Transverse colon (tissue), 4 donors: ENCODE measurements around the gene UNC80. TPM values are rescaled to one million over a fixed set of nuclear protein-coding genes. Genes with fewer than 3 reads are reported as not detected.

Experiments
- DNase-seq: peaks from one replicate; pipeline ENCODE4 v3.0.0-alpha.2; 2019
- H3K27ac ChIP-seq, 4 donors: fragments of 200-600 bp; sonication (generic); 2 replicates each; pipeline ENCODE4 v1.5.1; 2016 to 2018; ENCODE audit warnings: inconsistent platforms in 4 of 4
- H3K27me3 ChIP-seq: fragments of 200-600 bp; sonication (generic); 2 replicates; pipeline ENCODE4 v1.5.1; 2017; ENCODE audit warnings: inconsistent platforms
- H3K36me3 ChIP-seq, 4 donors: fragments of 200-600 bp; sonication (generic); 2 replicates each; pipeline ENCODE4 v1.5.1; 2017 to 2019; ENCODE audit warnings: inconsistent platforms in 4 of 4
- H3K4me1 ChIP-seq, 4 donors: fragments of 200-600 bp; sonication (generic); 2 replicates each; pipeline ENCODE4 v1.5.1; 2017 to 2020; ENCODE audit warnings: inconsistent platforms in 4 of 4
- H3K4me3 ChIP-seq, 4 donors: fragments of 200-600 bp; sonication (generic); 1 replicate in 1 of 4; 2 replicates in 3 of 4; pipeline versions ENCODE4 v1.5.1 to v1.6.1; 2017 to 2019; ENCODE audit warnings: inconsistent platforms in 4 of 4
- H3K9me3 ChIP-seq, 2 donors: fragments of 200-600 bp; sonication (generic); 2 replicates each; pipeline ENCODE4 v1.5.1; 2017 to 2019; ENCODE audit warnings: inconsistent platforms in 2 of 2
- EP300 ChIP-seq: sonication (generic); formaldehyde crosslinking; IDR thresholded peaks from one replicate; pipeline ENCODE4 v1.6.1; 2017; ENCODE audit warnings: antibody characterized with exemption, low read depth
- POLR2A ChIP-seq: fragments of 450-650 bp; IDR thresholded peaks from one replicate; pipeline ENCODE4 v1.6.1; 2016; ENCODE audit warnings: antibody characterized with exemption, mild to moderate bottlenecking, moderate library complexity
- POLR2AphosphoS5 ChIP-seq, 3 donors: sonication (generic); formaldehyde crosslinking; IDR thresholded peaks; one replicate each; pipeline ENCODE4 v1.6.1; 2016; ENCODE audit warnings: antibody characterized with exemption in 3 of 3
- WGBS, 2 donors: methylation state at CpG; one replicate each; pipeline ENCODE4 v1.1.5; 2018; ENCODE audit warnings: low coverage in 1 of 2; 5-methylcytosine and 5-hydroxymethylcytosine counted together
- in situ Hi-C, 4 donors: fragments of 200-750 bp; cut with MboI; loops; one replicate each; pipeline versions ENCODE4 v1.15.0 to v1.15.1; 2017; ENCODE audit warnings: low sequenced_read_pairs in 3 of 4, low pct_ligation_motif_present in 1 of 4, low pct_unique_long_range_greater_than_20kb in 1 of 4
- intact Hi-C: fragments of 100-400 bp; cut with DNase I; formaldehyde crosslinking; loops from one replicate; pipeline ENCODE4 v1.15.1; 2023; ENCODE audit warnings: low total_unique reads
- total RNA-seq, 4 donors: library from RNA; depleted of rRNA; stranded (reverse); fragments of >200 nt; gene quantifications; one replicate each; pipeline ENCODE4 v1.1.0, GENCODE V29; 2016
- TF ChIP-seq, protein P1 (sequence below), 5 experiments: fragments of 200-600 bp in 3 of 5; fragments of 450-650 bp in 2 of 5; sonication (generic) in 3 of 5; IDR thresholded peaks; 1 replicate in 2 of 5; 2 replicates in 3 of 5; pipeline ENCODE4 v1.5.1; 2016 to 2017; ENCODE audit warnings: antibody characterized with exemption in 5 of 5, inconsistent platforms in 3 of 5, mild to moderate bottlenecking in 2 of 5, moderate library complexity in 1 of 5

UNC80 gene
- total RNA-seq, 4 donors from 2014 or later: 0.14 to 0.75 (median 0.16) TPM; not detected in 1

DNA sequence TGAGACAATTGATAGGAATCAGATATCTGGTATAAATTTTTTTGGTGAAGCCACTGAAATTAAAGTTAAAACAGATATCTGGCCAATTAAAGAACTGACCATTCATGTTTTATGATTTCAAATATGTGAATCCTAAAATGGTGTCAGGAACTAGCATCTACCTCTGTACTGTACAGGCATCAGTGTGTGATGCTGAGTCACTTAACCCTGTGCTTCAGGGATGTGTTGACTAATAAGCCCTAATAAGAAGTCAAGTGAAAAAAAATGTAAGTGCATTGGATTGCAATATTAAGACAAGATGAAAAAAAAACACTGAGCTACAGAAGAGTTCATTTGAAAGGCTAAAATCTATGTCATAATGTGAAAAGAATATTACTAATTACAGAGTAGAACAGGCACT, 9.1 kb upstream of the UNC80 start:
- no peaks in the 10 kb centered on the region for H3K27me3 ChIP-seq
- H3K4me1 ChIP-seq: no peaks in the 10 kb centered on the region
- TF ChIP-seq POLR2A (no peak), EP300 (no peak), POLR2AphosphoS5 (IDR thresholded peaks at IDR 0.05) (no peak)
- TF ChIP-seq, protein P1, sequence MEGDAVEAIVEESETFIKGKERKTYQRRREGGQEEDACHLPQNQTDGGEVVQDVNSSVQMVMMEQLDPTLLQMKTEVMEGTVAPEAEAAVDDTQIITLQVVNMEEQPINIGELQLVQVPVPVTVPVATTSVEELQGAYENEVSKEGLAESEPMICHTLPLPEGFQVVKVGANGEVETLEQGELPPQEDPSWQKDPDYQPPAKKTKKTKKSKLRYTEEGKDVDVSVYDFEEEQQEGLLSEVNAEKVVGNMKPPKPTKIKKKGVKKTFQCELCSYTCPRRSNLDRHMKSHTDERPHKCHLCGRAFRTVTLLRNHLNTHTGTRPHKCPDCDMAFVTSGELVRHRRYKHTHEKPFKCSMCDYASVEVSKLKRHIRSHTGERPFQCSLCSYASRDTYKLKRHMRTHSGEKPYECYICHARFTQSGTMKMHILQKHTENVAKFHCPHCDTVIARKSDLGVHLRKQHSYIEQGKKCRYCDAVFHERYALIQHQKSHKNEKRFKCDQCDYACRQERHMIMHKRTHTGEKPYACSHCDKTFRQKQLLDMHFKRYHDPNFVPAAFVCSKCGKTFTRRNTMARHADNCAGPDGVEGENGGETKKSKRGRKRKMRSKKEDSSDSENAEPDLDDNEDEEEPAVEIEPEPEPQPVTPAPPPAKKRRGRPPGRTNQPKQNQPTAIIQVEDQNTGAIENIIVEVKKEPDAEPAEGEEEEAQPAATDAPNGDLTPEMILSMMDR (IDR thresholded peaks at IDR 0.05): no peak
- H3K27ac ChIP-seq: no peak overlapping the region
- DNase-seq: no peak
- no peaks in the 10 kb centered on the region for H3K36me3 ChIP-seq
- H3K9me3 ChIP-seq: no peaks in the 10 kb centered on the region
- intact Hi-C loops (no loop called here), in situ Hi-C loops (no loop called here)
- H3K4me3 ChIP-seq: no peak overlapping the region

DNA sequence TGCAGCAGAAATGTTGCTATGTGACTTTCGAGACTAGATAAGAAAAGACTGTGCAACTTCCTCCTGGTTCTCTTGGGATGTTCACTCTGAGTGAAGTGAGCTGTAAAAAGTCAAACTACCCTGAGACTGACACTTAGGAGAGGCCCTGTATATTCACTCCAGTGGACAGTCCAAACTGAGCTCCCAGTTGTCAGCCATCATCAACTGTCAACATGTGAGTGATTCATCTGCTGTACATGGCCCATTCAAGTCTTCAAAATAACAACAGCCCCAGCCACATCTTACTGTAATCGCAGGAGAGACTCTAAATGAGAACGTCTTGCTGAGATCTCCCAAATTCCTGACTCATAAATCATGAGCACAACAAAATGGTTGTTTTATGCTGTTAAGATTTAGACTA, 8.5 kb upstream of the UNC80 start:
- no peak for DNase-seq
- no peaks in the 10 kb centered on the region for H3K9me3 ChIP-seq
- peaks cover under 1% of the 10 kb centered on the region for H3K27me3 ChIP-seq
- H3K36me3 ChIP-seq: no peaks in the 10 kb centered on the region
- no peak overlapping the region for H3K4me3 ChIP-seq
- intact Hi-C loops (no loop called here), in situ Hi-C loops (no loop called here)
- TF ChIP-seq POLR2AphosphoS5 (IDR thresholded peaks at IDR 0.05) (no peak), POLR2A (no peak), EP300 (no peak)
- TF ChIP-seq, protein P1 (IDR thresholded peaks at IDR 0.05): no peak
- 59 to 64% methylated on average over 2 to 3 of the region's 3 CpGs for WGBS, 2 donors
- H3K27ac ChIP-seq: no peak overlapping the region
- H3K4me1 ChIP-seq: no peaks in the 10 kb centered on the region

DNA sequence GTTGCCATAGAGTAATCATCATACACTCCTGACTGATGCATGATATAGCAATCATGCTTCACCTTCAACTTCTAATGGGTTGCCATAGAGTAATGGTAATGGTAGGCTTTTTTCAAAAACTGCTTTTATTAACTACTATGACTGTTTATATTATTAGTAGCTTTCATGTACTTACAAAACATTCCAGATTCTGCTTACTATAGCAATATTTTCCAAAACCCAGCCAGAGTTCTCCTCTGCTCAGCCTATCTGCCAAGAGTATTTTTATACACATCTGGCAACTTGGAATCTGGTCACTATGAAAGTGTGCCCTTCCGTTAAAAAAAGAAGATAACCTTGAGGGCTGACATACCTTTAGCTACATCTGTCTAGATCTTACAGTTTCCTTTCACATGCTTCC, 5.0 kb upstream of the UNC80 start:
- Histone ChIP-seq H3K27me3 (peaks cover 35% of the 10 kb centered on the region), H3K4me3 (no peak overlapping the region), H3K27ac (no peak overlapping the region), H3K36me3 (no peaks in the 10 kb centered on the region), H3K9me3 (no peaks in the 10 kb centered on the region), H3K4me1 (peaks cover 0 to 2% (median 0%) of the 10 kb centered on the region in 4 donors)
- intact Hi-C loops: no loop called here
- DNase-seq: no peak
- TF ChIP-seq EP300 (no peak), POLR2A (no peak), POLR2AphosphoS5 (IDR thresholded peaks at IDR 0.05) (no peak)
- TF ChIP-seq, protein P1 (IDR thresholded peaks at IDR 0.05): no peak
- WGBS, 2 donors: 83 to 86% methylated on average over 1 of the region's 1 CpG
- in situ Hi-C loops: no loop called here

DNA sequence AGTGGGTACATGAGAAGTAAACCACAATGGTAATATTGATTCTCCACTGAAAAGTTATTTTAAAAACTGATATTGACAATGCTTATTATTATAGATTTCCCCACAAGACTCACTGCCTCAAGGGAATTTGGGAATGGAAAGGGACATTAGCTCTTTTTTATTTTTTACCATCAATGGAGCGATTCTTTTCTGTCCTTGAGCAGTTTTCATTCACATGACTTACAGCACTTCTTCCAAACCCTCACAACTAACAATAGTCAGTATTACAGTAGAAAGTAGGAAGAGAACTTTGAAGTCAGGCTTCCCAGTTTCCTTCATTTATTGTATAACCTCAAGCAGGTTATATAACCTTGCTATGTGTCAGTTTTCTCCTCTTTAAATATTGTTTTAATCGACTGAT, 4.3 kb upstream of the UNC80 start:
- H3K4me1 ChIP-seq: peaks cover 0 to 5% (median 0%) of the 10 kb centered on the region in 4 donors
- TF ChIP-seq POLR2AphosphoS5 (IDR thresholded peaks at IDR 0.05) (no peak), EP300 (no peak), POLR2A (no peak)
- TF ChIP-seq, protein P1 (IDR thresholded peaks at IDR 0.05): no peak
- no peaks in the 10 kb centered on the region for H3K9me3 ChIP-seq
- H3K27me3 ChIP-seq: peaks cover 42% of the 10 kb centered on the region
- in situ Hi-C loops (no loop called here), intact Hi-C loops (no loop called here)
- H3K36me3 ChIP-seq: no peaks in the 10 kb centered on the region
- no peak for DNase-seq
- H3K4me3 ChIP-seq: no peak overlapping the region
- no peak overlapping the region for H3K27ac ChIP-seq
- WGBS, 2 donors: 63 to 69% methylated on average over 2 of the region's 2 CpGs
